HEK293 (cell line): ENCODE results near the gene KCNJ8.

Experiments used
- CTCF ChIA-PET: fragments of 350-600 bp; formaldehyde crosslinking; extraction: SDS; loops from one replicate; lab custom pipeline; 2021; ENCODE audit warnings: antibody characterized with exemption; lab: Yijun Ruan, JAX
- POLR2A ChIA-PET: fragments of 300-600 bp; formaldehyde crosslinking; extraction: SDS; loops from one replicate; lab custom pipeline; 2020; ENCODE audit warnings: antibody characterized with exemption, inconsistent platforms; lab: Yijun Ruan, JAX
- H3K27ac ChIP-seq: fragments of 200-500 bp; sonication (Bioruptor generic); 2 replicates; pipeline ENCODE4 v1.5.1; 2014; ENCODE audit warnings: low read depth, low read length, control low read depth, inconsistent platforms; ENCODE audit errors: extremely low read depth
- H3K36me3 ChIP-seq, 2 experiments: fragments of 200-500 bp in 1 of 2; sonication (Bioruptor generic) in 1 of 2; 1 replicate in 1 of 2; 2 replicates in 1 of 2; pipeline ENCODE4 v1.5.1; 2014 to 2017; ENCODE audit warnings: inconsistent platforms in 2 of 2, low read length in 2 of 2; ENCODE audit not compliant: control insufficient read depth in 2 of 2, insufficient read depth in 1 of 2
- H3K4me1 ChIP-seq: fragments of 200-500 bp; sonication (Bioruptor generic); 2 replicates; pipeline ENCODE4 v1.5.1; 2014; ENCODE audit warnings: mild to moderate bottlenecking, low read length, inconsistent platforms; ENCODE audit not compliant: control insufficient read depth, insufficient read depth
- H3K4me3 ChIP-seq: 2 replicates; pipeline ENCODE4 v1.5.1; 2011; ENCODE audit warnings: low read depth, mild to moderate bottlenecking, control low read depth, low read length, moderate library complexity
- H3K9me3 ChIP-seq: fragments of 200-500 bp; sonication (Bioruptor generic); 2 replicates; pipeline ENCODE4 v1.5.1; 2014; ENCODE audit warnings: low read depth, low read length, inconsistent platforms; ENCODE audit not compliant: control insufficient read depth, insufficient read depth
- HIC1 ChIP-seq: fragments of 450-650 bp; formaldehyde crosslinking; IDR thresholded peaks from 2 replicates; pipeline ENCODE4 v1.5.1; 2016; ENCODE audit warnings: missing biosample characterization, missing genetic modification characterization
- IKZF3 ChIP-seq: fragments of 450-650 bp; IDR thresholded peaks from 2 replicates; pipeline ENCODE4 v1.5.0; 2018; ENCODE audit warnings: missing biosample characterization, mild to moderate bottlenecking, missing genetic modification characterization, moderate library complexity
- RBAK ChIP-seq: fragments of 450-650 bp; formaldehyde crosslinking; IDR thresholded peaks from 2 replicates; pipeline ENCODE4 v1.5.1; 2016; ENCODE audit warnings: missing biosample characterization, missing genetic modification characterization
- TRIM28 ChIP-seq: IDR thresholded peaks from 2 replicates; pipeline ENCODE4 v1.6.1; 2011; ENCODE audit warnings: low read length, control low read depth, borderline replicate concordance
- WT1 ChIP-seq: fragments of 450-650 bp; formaldehyde crosslinking; IDR thresholded peaks from 2 replicates; pipeline ENCODE4 v1.5.1; 2016; ENCODE audit warnings: missing biosample characterization, missing genetic modification characterization
- ZBTB1 ChIP-seq: fragments of 450-650 bp; formaldehyde crosslinking; IDR thresholded peaks from 2 replicates; pipeline ENCODE4 v1.5.1; 2016; ENCODE audit warnings: missing biosample characterization, missing genetic modification characterization
- ZBTB48 ChIP-seq: fragments of 450-650 bp; formaldehyde crosslinking; IDR thresholded peaks from 2 replicates; pipeline ENCODE4 v1.5.1; 2016; ENCODE audit warnings: missing biosample characterization, missing genetic modification characterization
- ZBTB6 ChIP-seq: fragments of 450-650 bp; formaldehyde crosslinking; IDR thresholded peaks from 2 replicates; pipeline ENCODE4 v1.5.1; 2017; ENCODE audit warnings: missing biosample characterization, missing genetic modification characterization
- ZBTB8A ChIP-seq: fragments of 450-650 bp; formaldehyde crosslinking; IDR thresholded peaks from 2 replicates; pipeline ENCODE4 v1.5.1; 2016; ENCODE audit warnings: missing biosample characterization, missing genetic modification characterization
- ZEB2 ChIP-seq: fragments of 450-650 bp; formaldehyde crosslinking; IDR thresholded peaks from 2 replicates; pipeline ENCODE4 v1.5.1; 2016; ENCODE audit warnings: missing biosample characterization, missing genetic modification characterization
- ZFP3 ChIP-seq: fragments of 450-650 bp; formaldehyde crosslinking; IDR thresholded peaks from 2 replicates; pipeline ENCODE4 v1.5.1; 2016; ENCODE audit warnings: low read depth, missing biosample characterization, missing genetic modification characterization
- ZFP69B ChIP-seq: fragments of 450-650 bp; formaldehyde crosslinking; IDR thresholded peaks from 2 replicates; pipeline ENCODE4 v1.5.1; 2016; ENCODE audit warnings: missing biosample characterization, missing genetic modification characterization
- ZNF146 ChIP-seq: fragments of 450-650 bp; formaldehyde crosslinking; IDR thresholded peaks from 2 replicates; pipeline ENCODE4 v1.5.1; 2016; ENCODE audit warnings: missing biosample characterization, missing genetic modification characterization
- ZNF350 ChIP-seq: fragments of 450-650 bp; formaldehyde crosslinking; IDR thresholded peaks from 2 replicates; pipeline ENCODE4 v1.5.0; 2017; ENCODE audit warnings: missing biosample characterization, mild to moderate bottlenecking, missing genetic modification characterization
- ZNF394 ChIP-seq: fragments of 450-650 bp; formaldehyde crosslinking; IDR thresholded peaks from 2 replicates; pipeline ENCODE4 v1.5.1; 2016; ENCODE audit warnings: missing biosample characterization, missing genetic modification characterization, mild to moderate bottlenecking, moderate library complexity, borderline replicate concordance
- ZNF404 ChIP-seq: fragments of 450-650 bp; formaldehyde crosslinking; IDR thresholded peaks from 2 replicates; pipeline ENCODE4 v1.5.1; 2017; ENCODE audit warnings: missing biosample characterization, missing genetic modification characterization
- ZNF621 ChIP-seq: fragments of 450-650 bp; formaldehyde crosslinking; IDR thresholded peaks from 2 replicates; pipeline ENCODE4 v1.5.1; 2017; ENCODE audit warnings: missing biosample characterization, missing genetic modification characterization

The KCNJ8 gene

GRCh38 chr12:21715386-21715785 is 59.1 kb downstream of the KCNJ8 start:
- POLR2A ChIA-PET = interaction anchor here (1.3 kb wide), 1 partner anchor 59 kb away, joined by 3 read pairs; the partner anchor contains the start of gene KCNJ8
- Histone ChIP-seq H3K9me3 (no peaks in the 10 kb centered on the region), H3K4me3 (no peak overlapping the region), H3K4me1 (no peaks in the 10 kb centered on the region), H3K36me3 (no peaks in the 10 kb centered on the region), H3K27ac (no peak overlapping the region)
- CTCF ChIA-PET = no interaction called here
- TF ChIP-seq ZNF621 (tag by site-specific recombination) (no peak), HIC1 (no peak), ZNF404 (tag by site-specific recombination) (no peak), ZBTB1 (tag by site-specific recombination) (no peak), ZBTB48 (tag by site-specific recombination) (no peak), ZNF146 (tag by site-specific recombination) (no peak), RBAK (tag by site-specific recombination) (no peak), ZBTB8A (no peak), IKZF3 (tag by site-specific recombination) (no peak), ZFP69B (tag by site-specific recombination) (no peak), ZEB2 (tag by site-specific recombination) (no peak), ZNF394 (tag by site-specific recombination) (no peak), ZFP3 (tag by site-specific recombination) (no peak), ZBTB6 (tag by site-specific recombination) (no peak), WT1 (tag by site-specific recombination) (no peak), ZNF350 (tag by site-specific recombination) (no peak), TRIM28 (no peak)
